KMS-11 (cell line): Measurements from ENCODE around the gene EHD3.

Experiments
- H2AFZ ChIP-seq: fragments of 200-600 bp; sonication (generic); 2 replicates; pipeline ENCODE4 v1.6.1; 2016; ENCODE audit warnings: antibody characterized with exemption, mixed run types, low read depth
- H3K27ac ChIP-seq: fragments of 200-600 bp; sonication (generic); 2 replicates; pipeline ENCODE4 v1.6.1; 2016; ENCODE audit warnings: mild to moderate bottlenecking, mixed run types
- H3K27me3 ChIP-seq: fragments of 200-600 bp; sonication (generic); 2 replicates; pipeline ENCODE4 v1.6.1; 2017; ENCODE audit warnings: mild to moderate bottlenecking, low read depth, mixed run types, moderate library complexity; ENCODE audit not compliant: insufficient read depth
- H3K36me3 ChIP-seq: fragments of 200-600 bp; sonication (generic); 2 replicates; pipeline ENCODE4 v1.6.1; 2017; ENCODE audit warnings: mild to moderate bottlenecking, mixed run types; ENCODE audit not compliant: insufficient read depth
- H3K4me1 ChIP-seq: fragments of 200-600 bp; sonication (generic); 2 replicates; pipeline ENCODE4 v1.6.1; 2016; ENCODE audit warnings: mild to moderate bottlenecking, low read depth, mixed run types; ENCODE audit not compliant: poor library complexity, severe bottlenecking
- H3K4me2 ChIP-seq: fragments of 200-600 bp; sonication (generic); 2 replicates; pipeline ENCODE4 v1.7.0; 2016; ENCODE audit warnings: mild to moderate bottlenecking, mixed run types
- H3K4me3 ChIP-seq: fragments of 200-600 bp; sonication (generic); IDR thresholded peaks from 2 replicates; pipeline ENCODE4 v1.6.1; 2017; ENCODE audit warnings: low read depth, low read length, mixed read lengths; ENCODE audit not compliant: insufficient read depth
- H3K79me2 ChIP-seq: fragments of 200-600 bp; sonication (generic); 2 replicates; pipeline ENCODE4 v1.6.1; 2016; ENCODE audit warnings: low read depth, mixed run types; ENCODE audit not compliant: insufficient read depth
- H3K9ac ChIP-seq: fragments of 200-600 bp; sonication (generic); 2 replicates; pipeline ENCODE4 v1.6.1; 2016; ENCODE audit warnings: mild to moderate bottlenecking, mixed run types
- H4K20me1 ChIP-seq: fragments of 200-600 bp; sonication (generic); 2 replicates; pipeline ENCODE4 v1.6.1; 2016; ENCODE audit warnings: mild to moderate bottlenecking, mixed run types; ENCODE audit not compliant: insufficient read depth
- CTCF ChIP-seq: fragments of 200-600 bp; sonication (generic); conservative IDR thresholded peaks from 2 replicates; pipeline ENCODE4 v1.6.1; 2017; ENCODE audit warnings: low read depth, mild to moderate bottlenecking, antibody characterized with exemption, low read length, moderate library complexity, mixed read lengths

Gene EHD3

GRCh38 chr2:31193806-31194205 is 40.1 kb upstream of the EHD3 start:
- no peaks in the 10 kb centered on the region for H4K20me1 ChIP-seq
- no peaks in the 10 kb centered on the region for H3K4me1 ChIP-seq
- H3K4me2 ChIP-seq = no peak overlapping the region
- no peak overlapping the region for H3K9ac ChIP-seq
- H3K27ac ChIP-seq = no peak overlapping the region
- no peak overlapping the region for H2AFZ ChIP-seq
- no peaks in the 10 kb centered on the region for H3K36me3 ChIP-seq
- no peak for TF ChIP-seq CTCF
- H3K4me3 ChIP-seq = no peak overlapping the region
- H3K27me3 ChIP-seq = no peaks in the 10 kb centered on the region
- no peaks in the 10 kb centered on the region for H3K79me2 ChIP-seq

- no peaks in the 10 kb centered on the region for H3K27me3 ChIP-seq
- H3K4me1 ChIP-seq = no peaks in the 10 kb centered on the region
- no peak overlapping the region for H3K27ac ChIP-seq
- no peak overlapping the region for H3K4me2 ChIP-seq
- H2AFZ ChIP-seq = no peak overlapping the region
- H3K4me3 ChIP-seq = no peak overlapping the region
- no peak overlapping the region for H3K9ac ChIP-seq
- no peaks in the 10 kb centered on the region for H4K20me1 ChIP-seq
- H3K79me2 ChIP-seq = no peaks in the 10 kb centered on the region
- H3K36me3 ChIP-seq = no peaks in the 10 kb centered on the region
- no peak for TF ChIP-seq CTCF
Observed at GRCh38 chr2:31196622-31197021, 37.3 kb upstream of the EHD3 start.

DNA sequence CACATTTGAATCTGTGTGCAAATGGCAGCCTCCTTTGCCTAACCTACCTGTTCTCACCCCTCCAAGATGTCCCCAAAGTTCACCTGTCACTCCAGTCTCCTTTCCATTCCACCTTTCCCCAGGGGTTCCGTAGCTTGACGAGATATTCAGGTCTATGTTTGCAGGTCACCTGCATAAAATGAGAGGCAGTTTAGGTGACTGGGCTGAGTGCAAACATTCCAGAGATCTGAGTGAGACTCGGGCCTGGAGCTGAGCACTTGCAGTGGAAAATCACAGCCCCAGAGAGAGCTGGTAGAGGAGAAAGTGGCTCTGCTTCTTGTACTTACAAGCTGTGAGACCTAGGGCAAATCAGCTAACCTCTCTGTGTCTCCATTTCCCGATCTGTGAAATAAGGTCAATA is 36.8 kb upstream of the EHD3 start:
- Histone ChIP-seq H3K9ac (no peak overlapping the region), H2AFZ (no peak overlapping the region), H3K4me3 (no peak overlapping the region), H4K20me1 (no peaks in the 10 kb centered on the region), H3K27me3 (no peaks in the 10 kb centered on the region), H3K36me3 (no peaks in the 10 kb centered on the region), H3K27ac (no peak overlapping the region), H3K79me2 (no peaks in the 10 kb centered on the region), H3K4me1 (no peaks in the 10 kb centered on the region), H3K4me2 (no peak overlapping the region)
- no peak for TF ChIP-seq CTCF

DNA sequence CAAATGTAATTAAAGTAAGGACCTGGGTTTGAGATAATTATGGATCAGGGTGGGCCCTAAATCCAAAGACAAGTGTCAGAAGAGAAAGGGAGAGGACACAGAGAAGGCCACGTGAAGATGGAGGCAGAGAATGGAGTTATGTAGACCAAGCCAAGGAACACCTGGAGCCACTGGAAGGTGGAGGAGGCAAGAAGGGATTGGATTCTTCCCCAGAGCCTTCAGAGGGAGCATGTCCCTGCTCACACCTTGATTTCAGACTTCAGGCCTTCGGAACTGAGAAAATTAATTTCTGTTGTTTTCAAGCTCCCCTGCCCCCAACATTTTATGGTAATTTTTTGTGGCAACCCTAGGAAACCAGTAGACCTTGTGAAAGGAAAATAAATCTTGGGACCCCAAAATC is 36.3 kb upstream of the EHD3 start:
- H3K27ac ChIP-seq = no peak overlapping the region
- no peaks in the 10 kb centered on the region for H3K36me3 ChIP-seq
- H3K4me1 ChIP-seq = no peaks in the 10 kb centered on the region
- no peaks in the 10 kb centered on the region for H3K79me2 ChIP-seq
- no peak overlapping the region for H3K4me3 ChIP-seq
- no peak overlapping the region for H2AFZ ChIP-seq
- no peak overlapping the region for H3K4me2 ChIP-seq
- TF ChIP-seq CTCF = no peak
- H3K9ac ChIP-seq = no peak overlapping the region
- no peaks in the 10 kb centered on the region for H4K20me1 ChIP-seq
- no peaks in the 10 kb centered on the region for H3K27me3 ChIP-seq

DNA sequence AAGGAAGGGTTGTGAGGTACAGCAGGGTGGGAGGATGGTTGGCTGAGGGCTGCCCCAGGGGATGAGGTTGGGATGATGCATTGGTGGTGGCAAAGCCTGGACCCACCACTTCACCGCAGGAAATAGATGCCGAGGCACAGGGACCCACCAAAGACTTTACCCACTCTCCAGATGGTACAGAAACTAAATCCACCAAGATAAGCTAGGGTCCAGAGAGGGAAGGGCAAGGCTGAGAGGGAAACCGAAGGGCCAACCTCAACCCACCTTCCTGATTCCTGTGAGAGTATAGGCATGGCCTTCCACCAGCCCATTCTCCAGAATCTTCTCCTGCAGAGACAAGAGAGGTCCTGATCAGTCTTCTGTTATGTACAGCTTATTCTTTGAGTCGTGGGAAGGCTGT is 34.7 kb upstream of the EHD3 start:
- no peaks in the 10 kb centered on the region for H3K4me1 ChIP-seq
- no peaks in the 10 kb centered on the region for H3K27me3 ChIP-seq

More for the DNA sequence above, 34.7 kb upstream of the EHD3 start:
- Histone ChIP-seq H3K79me2 (no peaks in the 10 kb centered on the region), H4K20me1 (no peaks in the 10 kb centered on the region), H3K27ac (no peak overlapping the region), H3K9ac (no peak overlapping the region), H2AFZ (no peak overlapping the region), H3K4me2 (no peak overlapping the region), H3K36me3 (no peaks in the 10 kb centered on the region), H3K4me3 (no peak overlapping the region)
- no peak for TF ChIP-seq CTCF
